Gastrocnemius medialis (tissue), 4 donors: Measurements from ENCODE around the gene PPP1R16B.

Experiments used
- CTCF ChIP-seq, 5 experiments: fragments of 450-650 bp in 3 of 5; fragments of 200-600 bp in 2 of 5; sonication (generic) in 2 of 5; IDR thresholded peaks in 4 of 5; conservative IDR thresholded peaks in 1 of 5; 1 replicate in 4 of 5; 2 replicates in 1 of 5; pipeline ENCODE4 v1.5.1; 2016 to 2019; ENCODE audit warnings: antibody characterized with exemption in 5 of 5, mild to moderate bottlenecking in 3 of 5, moderate library complexity in 3 of 5
- POLR2A ChIP-seq, 2 donors: fragments of 450-650 bp; IDR thresholded peaks; one replicate each; pipeline ENCODE4 v1.6.1; 2017; ENCODE audit warnings: antibody characterized with exemption in 2 of 2, mild to moderate bottlenecking in 2 of 2, moderate library complexity in 2 of 2

GRCh38 chr20:38932457-38933120 is 127.1 kb downstream of the PPP1R16B start:
- TF ChIP-seq CTCF (IDR thresholded peaks at IDR 0.05 in 4 of 5, conservative IDR thresholded peaks at IDR 0.05 in 1 of 5): no peak
- no peak for TF ChIP-seq POLR2A (IDR thresholded peaks at IDR 0.05)
